BLaER1 (cell line): Measurements from ENCODE around the gene RGR.

Source experiments
- H3K27ac ChIP-seq: shearing (Covaris generic); formaldehyde crosslinking; 2 replicates; pipeline ENCODE4 v1.8.1; 2022
- H3K27me3 ChIP-seq: shearing (Covaris generic); formaldehyde crosslinking; 2 replicates; pipeline ENCODE4 v1.8.1; 2022
- H3K36me3 ChIP-seq: shearing (Covaris generic); formaldehyde crosslinking; 2 replicates; pipeline ENCODE4 v1.8.1; 2022
- H3K4me1 ChIP-seq: shearing (Covaris generic); formaldehyde crosslinking; 2 replicates; pipeline ENCODE4 v1.8.1; 2022
- H3K4me2 ChIP-seq: shearing (Covaris generic); formaldehyde crosslinking; 2 replicates; pipeline ENCODE4 v1.8.1; 2022
- H3K4me3 ChIP-seq: shearing (Covaris generic); formaldehyde crosslinking; 2 replicates; pipeline ENCODE4 v1.8.1; 2022
- H3K9ac ChIP-seq: shearing (Covaris generic); formaldehyde crosslinking; 2 replicates; pipeline ENCODE4 v1.8.1; 2022
- H3K9me3 ChIP-seq: shearing (Covaris generic); formaldehyde crosslinking; 2 replicates; pipeline ENCODE4 v1.8.1; 2022
- H4K20me1 ChIP-seq: shearing (Covaris generic); formaldehyde crosslinking; 2 replicates; pipeline ENCODE4 v1.8.1; 2022
- Cebpa-rat ChIP-seq: shearing (Covaris generic); IDR thresholded peaks from 2 replicates; pipeline ENCODE4 v1.8.1; 2022

RGR gene

GRCh38 chr10:84235096-84235495 is 9.8 kb upstream of the RGR start:
- Histone ChIP-seq H3K36me3 (no peaks in the 10 kb centered on the region), H3K27ac (no peak overlapping the region), H3K4me1 (no peaks in the 10 kb centered on the region), H3K9ac (no peak overlapping the region), H3K9me3 (peaks cover 7% of the 10 kb centered on the region; the same call in 1 of the 2 replicates), H3K4me3 (no peak overlapping the region), H3K4me2 (no peak overlapping the region), H3K27me3 (no peaks in the 10 kb centered on the region), H4K20me1 (no peaks in the 10 kb centered on the region)
- TF ChIP-seq Cebpa-rat: no peak

GRCh38 chr10:84236807-84237198 is 8.1 kb upstream of the RGR start:
- Histone ChIP-seq H3K27ac (no peak overlapping the region), H3K9ac (no peak overlapping the region), H3K4me2 (no peak overlapping the region), H4K20me1 (no peaks in the 10 kb centered on the region), H3K36me3 (no peaks in the 10 kb centered on the region), H3K4me1 (no peaks in the 10 kb centered on the region), H3K27me3 (no peaks in the 10 kb centered on the region), H3K4me3 (no peak overlapping the region), H3K9me3 (peaks cover 7% of the 10 kb centered on the region; the same call in 1 of the 2 replicates)
- TF ChIP-seq Cebpa-rat: no peak

GRCh38 chr10:84237199-84238051 is 7.4 kb upstream of the RGR start:
- no peaks in the 10 kb centered on the region for H3K36me3 ChIP-seq
- H3K27me3 ChIP-seq: no peaks in the 10 kb centered on the region
- H3K4me1 ChIP-seq: no peaks in the 10 kb centered on the region
- H3K9ac ChIP-seq: no peak overlapping the region
- TF ChIP-seq Cebpa-rat: no peak
- no peak overlapping the region for H3K4me3 ChIP-seq
- no peak overlapping the region for H3K4me2 ChIP-seq
- no peak overlapping the region for H3K27ac ChIP-seq
- peaks cover 7% of the 10 kb centered on the region; the same call in 1 of the 2 replicates for H3K9me3 ChIP-seq
- no peaks in the 10 kb centered on the region for H4K20me1 ChIP-seq

GRCh38 chr10:84238909-84239308 is 5.9 kb upstream of the RGR start:
- no peak for TF ChIP-seq Cebpa-rat
- H3K9me3 ChIP-seq: peaks cover 7% of the 10 kb centered on the region; the same call in 1 of the 2 replicates
- H3K4me3 ChIP-seq: no peak overlapping the region
- H3K27ac ChIP-seq: no peak overlapping the region
- no peaks in the 10 kb centered on the region for H3K27me3 ChIP-seq
- H3K36me3 ChIP-seq: no peaks in the 10 kb centered on the region
- H3K9ac ChIP-seq: no peak overlapping the region
- no peaks in the 10 kb centered on the region for H4K20me1 ChIP-seq
- H3K4me2 ChIP-seq: no peak overlapping the region
- H3K4me1 ChIP-seq: no peaks in the 10 kb centered on the region

GRCh38 chr10:84241185-84241790 is 3.6 kb upstream of the RGR start, which contains the start of gene LRIT1:
Gene LRIT1, minus strand, starts transcription at chr10:84241546. Its CDS starts 107 bp downstream, at chr10:84241439.
- no peak for TF ChIP-seq Cebpa-rat
- no peak within 1 kb of the TSS for H3K9ac ChIP-seq
- H3K9me3 ChIP-seq: peaks cover 7% of the 10 kb centered on the region; the same call in 1 of the 2 replicates
- no peak within 1 kb of the TSS for H3K4me3 ChIP-seq
- no peaks in the 10 kb centered on the region for H3K27me3 ChIP-seq
- H3K27ac ChIP-seq: no peak within 1 kb of the TSS
- H3K4me1 ChIP-seq: no peaks in the 10 kb centered on the region
- no peak within 1 kb of the TSS for H3K4me2 ChIP-seq
- H3K36me3 ChIP-seq: no peaks in the 10 kb centered on the region
- no peaks in the 10 kb centered on the region for H4K20me1 ChIP-seq

GRCh38 chr10:84243759-84244158 is 1.1 kb upstream of the RGR start:
- no peaks in the 10 kb centered on the region for H3K9me3 ChIP-seq
- H4K20me1 ChIP-seq: no peaks in the 10 kb centered on the region
- H3K4me2 ChIP-seq: no peak overlapping the region
- TF ChIP-seq Cebpa-rat: no peak
- no peaks in the 10 kb centered on the region for H3K27me3 ChIP-seq
- H3K4me1 ChIP-seq: no peaks in the 10 kb centered on the region
- no peak overlapping the region for H3K27ac ChIP-seq
- H3K9ac ChIP-seq: no peak overlapping the region
- no peak overlapping the region for H3K4me3 ChIP-seq
- no peaks in the 10 kb centered on the region for H3K36me3 ChIP-seq

- Histone ChIP-seq H3K4me1 (no peaks in the 10 kb centered on the region), H3K4me3 (no peak overlapping the region), H3K36me3 (no peaks in the 10 kb centered on the region), H3K27me3 (no peaks in the 10 kb centered on the region), H4K20me1 (no peaks in the 10 kb centered on the region), H3K9me3 (no peaks in the 10 kb centered on the region), H3K4me2 (no peak overlapping the region), H3K27ac (no peak overlapping the region), H3K9ac (no peak overlapping the region)
- TF ChIP-seq Cebpa-rat: no peak
Observed at GRCh38 chr10:84247496-84247895, 2.6 kb downstream of the RGR start.

GRCh38 chr10:84248794-84249193 is 3.9 kb downstream of the RGR start:
- Histone ChIP-seq H3K4me1 (no peaks in the 10 kb centered on the region), H3K27ac (no peak overlapping the region), H4K20me1 (no peaks in the 10 kb centered on the region), H3K27me3 (no peaks in the 10 kb centered on the region), H3K4me3 (no peak overlapping the region), H3K4me2 (no peak overlapping the region), H3K36me3 (no peaks in the 10 kb centered on the region), H3K9me3 (no peaks in the 10 kb centered on the region), H3K9ac (no peak overlapping the region)
- no peak for TF ChIP-seq Cebpa-rat

- H3K4me1 ChIP-seq: no peaks in the 10 kb centered on the region
- H4K20me1 ChIP-seq: no peaks in the 10 kb centered on the region
- no peak overlapping the region for H3K4me2 ChIP-seq
- H3K9me3 ChIP-seq: no peaks in the 10 kb centered on the region
- no peak for TF ChIP-seq Cebpa-rat
- H3K27me3 ChIP-seq: no peaks in the 10 kb centered on the region
- H3K9ac ChIP-seq: no peak overlapping the region
- no peak overlapping the region for H3K27ac ChIP-seq
- no peak overlapping the region for H3K4me3 ChIP-seq
- no peaks in the 10 kb centered on the region for H3K36me3 ChIP-seq
Observed at GRCh38 chr10:84254552-84255478, 10.0 kb downstream of the RGR start.
